GM18951 (cell line): Measurements from ENCODE around the gene PDCL3.

Experiments
- POLR2A ChIP-seq: IDR thresholded peaks from 4 replicates; pipeline ENCODE4 v1.6.1; 2011; ENCODE audit warnings: mild to moderate bottlenecking; ENCODE audit not compliant: insufficient read length, insufficient read depth; ENCODE audit errors: extremely low read depth
- in situ Hi-C: fragments of 300-500 bp; cut with MboI; formaldehyde crosslinking; loops from one replicate; pipeline ENCODE4 v1.12.0; 2022; ENCODE audit warnings: low sequenced_read_pairs, mixed read lengths, inconsistent platforms; ENCODE audit not compliant: unreplicated experiment

The PDCL3 gene

DNA sequence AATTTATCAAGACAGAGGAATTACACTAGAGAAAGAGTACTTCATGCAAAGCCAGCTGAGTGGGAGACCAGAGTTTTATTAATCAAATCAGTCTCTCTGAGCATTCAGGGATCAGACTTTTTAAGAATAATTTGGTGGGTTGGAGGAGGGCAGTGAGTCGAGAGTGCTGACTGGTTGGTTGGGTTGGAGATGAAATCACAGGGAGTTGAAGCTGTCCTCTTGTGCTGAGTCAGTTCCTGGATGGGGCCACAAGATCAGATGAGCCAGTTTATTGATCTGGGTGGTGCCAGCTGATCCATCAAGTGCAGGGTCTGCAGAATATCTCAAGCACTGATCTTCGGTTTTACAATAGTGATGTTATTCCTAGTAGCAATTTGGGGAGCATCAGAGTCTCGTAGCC, 21.4 kb upstream of the PDCL3 start:
- in situ Hi-C loops, result no loop called here
- TF ChIP-seq POLR2A, result no peak

DNA sequence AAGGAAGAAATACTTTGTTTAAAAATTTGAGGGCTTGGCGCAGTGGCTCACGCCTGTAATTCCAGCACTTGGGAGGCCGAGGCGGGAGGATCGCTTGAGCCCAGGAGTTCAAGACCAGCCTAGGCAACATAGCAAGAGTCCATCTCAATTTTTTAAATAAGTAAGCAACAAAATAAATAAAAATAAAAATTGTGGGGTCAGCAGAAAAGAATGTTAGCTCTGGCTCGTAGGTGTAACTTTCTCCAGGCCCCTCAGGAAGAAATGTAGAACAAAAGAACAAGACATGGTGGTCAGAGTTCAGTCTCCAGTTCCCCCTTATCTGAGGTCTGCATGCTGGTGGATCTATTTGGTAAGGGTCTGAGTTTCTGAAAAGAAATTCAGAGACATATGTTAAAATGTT, 20.4 kb upstream of the PDCL3 start:
- in situ Hi-C loops, result no loop called here
- TF ChIP-seq POLR2A, result no peak

DNA sequence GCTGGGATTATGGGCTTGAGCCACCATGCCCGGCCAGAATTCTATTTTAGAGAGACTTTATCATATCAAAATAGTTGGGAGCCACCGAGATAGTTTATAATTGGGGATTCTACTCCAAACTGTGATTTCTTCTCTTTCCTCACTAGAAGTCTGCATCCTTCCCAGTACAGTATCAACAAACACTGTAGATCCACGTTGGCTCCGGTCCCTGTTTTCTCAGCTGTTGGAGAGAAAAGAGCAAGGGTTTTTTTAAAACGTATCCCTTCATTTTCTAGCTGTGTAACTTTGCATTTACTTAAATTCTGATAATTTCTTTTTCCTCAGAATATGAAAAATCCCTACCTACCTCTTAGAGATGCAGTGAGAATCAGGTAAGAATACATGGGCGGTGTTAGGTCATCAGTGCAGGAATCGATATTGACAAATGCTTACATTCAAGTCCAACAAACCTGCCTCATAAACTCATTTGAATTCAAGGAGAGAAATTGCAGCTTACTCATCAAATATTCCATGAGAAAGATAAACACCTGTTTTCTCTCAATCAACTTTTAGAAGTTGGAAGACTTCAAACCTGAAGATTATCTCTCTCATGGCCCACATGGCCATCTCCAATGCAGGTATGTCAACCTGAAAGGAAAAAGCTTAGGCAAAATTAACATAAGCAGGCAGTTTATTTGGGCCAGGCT, 17.7 kb upstream of the PDCL3 start:
- TF ChIP-seq POLR2A, result no peak
- in situ Hi-C loops, result no loop called here

DNA sequence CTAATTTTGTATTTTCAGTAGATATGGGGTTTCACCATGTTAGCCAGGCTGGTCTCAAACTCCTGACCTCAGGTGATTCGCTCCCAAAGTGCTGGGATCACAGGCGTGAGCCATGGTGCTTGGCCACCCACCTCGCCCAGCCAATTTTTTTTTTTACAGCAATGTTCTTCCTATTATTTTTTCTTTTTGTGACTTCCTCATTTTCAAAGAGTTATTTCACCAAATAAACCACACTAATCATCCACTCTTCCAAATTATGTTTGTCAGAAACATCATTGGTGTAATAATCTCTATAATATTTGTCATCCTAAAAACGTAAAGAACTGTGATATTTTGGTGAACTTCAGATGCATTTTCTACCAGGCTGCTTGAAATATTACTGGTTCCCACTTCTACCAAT, 16.3 kb upstream of the PDCL3 start:
- in situ Hi-C loops, result no loop called here
- TF ChIP-seq POLR2A, result no peak

DNA sequence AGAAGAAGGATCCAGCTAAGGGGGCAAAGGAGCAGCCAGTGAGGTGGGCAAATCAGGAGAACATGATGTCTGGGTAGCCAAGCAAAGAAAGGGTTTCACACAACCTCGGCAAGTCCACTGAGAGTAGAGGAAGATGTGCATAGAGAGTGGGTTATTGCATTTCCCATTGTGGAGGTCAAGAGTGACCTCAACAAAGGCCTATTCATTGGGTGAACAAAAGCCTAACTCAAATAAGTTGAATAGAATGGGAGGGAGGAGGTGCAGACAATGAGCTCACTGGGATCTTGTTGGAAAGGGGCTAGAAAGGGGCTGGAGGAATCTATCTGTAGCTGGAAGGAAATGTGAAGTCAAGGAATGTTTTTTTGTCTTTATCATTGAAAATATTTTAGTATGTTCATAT, 14.0 kb upstream of the PDCL3 start:
- TF ChIP-seq POLR2A, result no peak
- in situ Hi-C loops, result no loop called here

DNA sequence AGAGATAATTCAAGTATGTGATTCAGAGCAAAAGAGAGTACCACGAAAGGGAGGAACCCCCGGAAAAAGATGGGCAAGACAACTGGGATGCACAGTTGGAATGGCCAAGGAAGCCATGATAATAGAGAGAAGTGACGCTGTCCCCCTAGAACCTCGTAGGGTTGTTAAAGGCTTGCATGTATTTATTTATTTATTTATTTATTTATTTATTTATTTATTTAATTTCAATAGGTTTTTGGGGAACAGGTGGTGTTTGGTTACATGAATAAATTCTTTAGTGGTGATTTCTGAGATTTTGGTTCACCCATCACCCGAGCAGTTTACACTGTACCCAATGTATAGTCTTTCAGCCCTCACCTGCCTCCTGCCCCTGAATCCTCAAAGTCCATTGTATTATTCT, 11.5 kb upstream of the PDCL3 start:
- TF ChIP-seq POLR2A, result no peak
- in situ Hi-C loops, result no loop called here

DNA sequence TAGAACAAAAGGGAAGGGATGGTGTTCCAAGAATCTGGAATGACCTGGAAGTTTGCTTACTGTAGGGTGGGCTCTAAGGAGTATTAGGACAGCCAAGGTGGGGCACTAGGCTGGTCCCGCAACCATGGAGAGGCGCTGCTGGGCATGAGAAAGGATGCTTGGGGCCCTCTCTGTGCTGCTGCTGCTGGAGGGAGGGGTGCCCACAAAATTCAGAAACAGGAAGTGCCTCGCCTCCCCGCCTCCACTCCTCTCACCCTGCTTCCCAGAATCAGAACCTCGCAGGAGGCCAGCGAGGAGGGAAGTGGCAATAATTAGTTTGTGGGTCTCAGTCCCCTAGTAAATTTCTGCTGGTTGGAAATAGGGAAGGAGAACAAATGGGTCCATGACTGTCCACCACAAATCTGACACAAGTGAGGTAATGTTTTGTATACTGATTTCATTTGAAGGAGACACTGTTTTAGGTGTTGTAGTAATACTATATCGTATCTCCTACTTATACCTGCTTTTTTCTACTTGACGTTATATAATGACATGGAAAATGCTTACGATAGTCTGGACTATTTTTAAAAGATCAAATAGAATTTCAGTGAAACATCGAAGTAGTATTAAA, 7.9 kb upstream of the PDCL3 start:
- in situ Hi-C loops, result no loop called here
- no peak for TF ChIP-seq POLR2A

DNA sequence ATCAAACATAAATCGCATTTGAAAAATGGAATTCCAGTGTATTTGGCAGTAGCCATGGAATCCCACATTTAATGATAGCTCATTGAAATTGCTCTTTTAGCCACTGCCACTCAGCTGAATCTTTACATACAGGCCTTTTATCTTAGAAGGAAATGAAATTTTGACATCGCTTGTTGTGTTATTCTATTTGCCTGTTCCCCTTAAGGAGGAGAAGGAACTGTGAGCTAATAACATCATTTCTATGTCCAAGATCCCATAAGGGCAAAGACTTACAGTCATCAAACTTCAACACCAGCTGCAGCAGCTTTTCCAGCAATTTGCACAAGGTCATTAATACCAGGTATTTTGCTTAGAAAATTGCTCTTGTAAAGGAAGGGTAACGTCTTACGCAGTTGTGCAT, 6.0 kb upstream of the PDCL3 start:
- TF ChIP-seq POLR2A, result no peak
- in situ Hi-C loops, result no loop called here

DNA sequence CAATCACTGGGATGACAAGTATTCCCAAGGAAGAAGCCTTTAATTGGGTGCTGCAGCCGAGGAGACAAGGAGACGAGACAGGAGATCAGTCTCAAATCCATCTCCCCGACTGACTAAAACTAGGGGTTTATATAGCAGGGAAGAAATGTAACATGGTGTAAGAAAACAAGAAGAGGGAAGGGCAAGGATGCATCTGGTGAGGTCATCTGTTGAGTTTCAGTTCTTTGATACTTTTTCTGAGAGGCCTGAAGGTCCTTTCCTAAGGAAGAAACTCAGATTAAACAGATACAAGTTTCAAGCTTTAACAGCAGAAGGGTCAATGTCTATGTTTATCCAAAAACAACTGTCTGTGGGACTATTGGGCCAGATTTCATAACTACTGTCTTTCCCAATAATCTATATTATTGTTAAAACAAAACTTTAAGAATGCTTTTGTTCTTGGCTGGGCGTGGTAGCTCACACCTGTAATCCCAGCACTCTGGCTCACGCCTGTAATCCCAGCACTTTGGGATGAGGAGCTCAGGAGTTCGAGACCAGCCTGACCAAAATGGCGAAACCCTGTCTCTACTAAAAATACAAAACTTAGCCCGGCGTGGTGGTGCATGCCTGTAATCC, 2.5 kb upstream of the PDCL3 start:
- in situ Hi-C loops, result no loop called here

DNA sequence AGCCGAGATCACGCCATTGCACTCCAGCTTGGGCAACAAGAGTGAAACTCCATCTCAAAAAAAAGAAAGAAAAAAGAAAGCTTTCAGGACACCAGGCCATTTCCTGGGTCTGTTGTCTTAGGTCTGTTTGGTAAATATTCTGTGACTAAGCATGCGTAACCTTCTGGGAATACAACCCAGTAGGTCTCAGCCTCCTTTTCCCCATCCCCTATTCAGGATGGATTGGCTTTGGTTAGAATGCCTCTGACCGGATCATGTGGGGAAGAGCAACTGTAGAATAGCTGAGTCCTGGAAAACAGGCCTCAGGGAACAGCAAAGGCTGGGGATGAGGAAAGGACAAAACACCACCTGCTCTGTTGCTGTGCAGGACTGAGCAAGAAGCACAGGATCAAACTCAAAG, 1.6 kb upstream of the PDCL3 start:
- in situ Hi-C loops, result no loop called here

More for the DNA sequence above, 2.5 kb upstream of the PDCL3 start:
- no peak for TF ChIP-seq POLR2A

DNA sequence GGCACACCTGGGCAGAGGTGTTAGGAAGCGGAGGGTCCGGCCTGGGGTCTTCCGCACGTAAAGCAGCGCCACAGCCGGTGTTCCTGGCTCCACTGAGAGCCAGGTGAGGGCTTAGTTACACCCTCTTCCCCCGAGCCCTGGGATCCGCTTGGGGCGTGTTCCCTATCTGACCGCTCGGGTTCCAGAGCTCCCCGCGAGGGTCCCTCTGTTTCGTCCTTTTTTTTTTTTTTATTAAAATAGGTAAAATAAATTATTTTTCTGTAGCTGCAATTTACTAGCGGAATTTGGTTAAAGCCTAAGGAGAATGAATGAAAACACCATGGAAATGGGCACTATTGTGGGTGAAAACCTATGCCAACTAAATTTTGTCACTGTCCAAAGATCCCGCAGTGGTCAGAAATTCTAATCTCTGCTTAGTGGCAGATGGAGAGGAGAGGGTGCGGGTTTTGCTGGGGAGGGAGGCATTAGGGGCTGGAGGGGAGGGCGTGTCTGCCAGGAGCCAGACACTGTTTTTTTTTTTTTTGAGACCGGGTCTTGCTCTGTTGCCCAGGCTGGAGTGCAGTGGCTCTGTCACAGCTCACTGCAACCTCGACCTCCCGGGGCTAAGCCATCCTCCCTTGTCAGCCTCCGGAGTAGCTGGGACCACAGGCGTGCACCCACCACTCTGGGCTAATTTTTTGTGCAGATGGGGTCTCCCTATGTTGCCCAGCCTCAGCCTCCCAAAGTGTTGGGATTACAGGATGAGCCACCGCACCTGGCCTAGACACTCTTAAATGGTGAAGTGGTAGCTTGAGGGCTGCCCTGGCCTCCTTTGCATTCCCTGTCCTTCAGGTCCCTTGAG, 834 bp downstream of the PDCL3 start:
- TF ChIP-seq POLR2A, result no peak
- in situ Hi-C loops, result no loop called here

More for the DNA sequence above, 1.6 kb upstream of the PDCL3 start:
- TF ChIP-seq POLR2A, result no peak

DNA sequence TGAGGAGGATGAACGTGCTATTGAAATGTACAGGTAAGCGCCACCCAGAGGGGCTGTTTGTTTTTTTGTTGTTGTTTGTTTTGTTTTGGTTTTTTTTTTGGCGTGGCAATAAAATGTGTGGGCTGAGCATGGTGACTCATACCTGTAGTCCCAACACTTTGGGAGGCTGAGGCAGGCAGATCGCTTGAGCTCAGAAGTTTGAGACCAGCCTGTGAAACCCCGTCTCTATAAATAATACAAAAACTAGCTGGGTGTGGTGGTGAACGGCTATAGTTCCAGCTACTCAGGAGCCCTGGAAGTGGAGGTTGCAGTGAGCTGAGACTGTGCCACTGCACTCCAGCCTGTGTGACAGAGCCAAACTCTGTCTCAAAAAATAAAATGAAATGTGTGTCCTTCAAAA, 6.2 kb downstream of the PDCL3 start:
- TF ChIP-seq POLR2A, result no peak
- in situ Hi-C loops, result no loop called here

DNA sequence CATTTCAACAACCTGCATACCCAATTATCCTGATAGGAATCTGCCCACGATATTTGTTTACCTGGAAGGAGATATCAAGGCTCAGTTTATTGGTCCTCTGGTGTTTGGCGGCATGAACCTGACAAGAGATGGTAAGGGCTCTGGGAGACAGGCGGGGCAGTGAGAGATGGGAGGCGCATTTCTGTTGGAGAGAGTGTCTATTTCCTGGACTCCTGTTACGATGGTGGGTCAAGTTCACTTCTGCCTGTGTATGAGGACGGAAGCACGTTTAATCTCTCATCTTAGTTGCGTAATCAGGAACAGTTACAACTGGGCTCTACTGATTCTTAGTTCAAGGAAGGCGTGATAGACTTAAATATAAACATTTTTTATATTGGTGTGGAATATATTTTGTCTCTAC, 8.9 kb downstream of the PDCL3 start:
- TF ChIP-seq POLR2A, result no peak
- in situ Hi-C loops, result no loop called here

DNA sequence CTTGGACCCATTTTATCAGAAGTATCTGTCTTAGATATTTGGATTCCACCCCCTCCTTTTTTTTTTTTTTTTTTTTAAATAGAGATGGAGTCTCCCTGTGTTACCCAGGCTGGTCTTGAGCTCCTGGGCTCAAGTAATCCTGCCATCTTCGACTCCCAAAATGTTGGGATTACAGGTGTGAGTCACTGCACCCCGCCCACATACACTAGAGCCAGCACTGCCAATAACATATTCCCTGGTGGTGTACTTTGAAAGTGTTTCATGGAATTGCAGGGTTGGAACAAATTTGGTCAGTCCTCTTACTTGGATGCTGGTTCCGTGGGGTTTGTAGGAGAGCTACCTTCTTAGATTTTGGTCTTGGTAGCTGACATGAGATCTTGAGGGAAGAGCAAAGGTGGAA, 15.0 kb downstream of the PDCL3 start:
- in situ Hi-C loops, result no loop called here
- no peak for TF ChIP-seq POLR2A
